AG09319 (cell line): ENCODE results near the gene GCA.

Experiments used
- DNase-seq: peaks from one replicate; pipeline ENCODE4 v3.0.0-alpha.2; 2010; ENCODE audit warnings: low read depth; ENCODE audit errors: extremely low read depth
- TF ChIP-seq, protein P1 (sequence below): IDR thresholded peaks from 2 replicates; pipeline ENCODE4 v1.5.1; 2011; ENCODE audit warnings: low read depth, mild to moderate bottlenecking, inconsistent platforms, low read length, moderate library complexity

Gene GCA

DNA sequence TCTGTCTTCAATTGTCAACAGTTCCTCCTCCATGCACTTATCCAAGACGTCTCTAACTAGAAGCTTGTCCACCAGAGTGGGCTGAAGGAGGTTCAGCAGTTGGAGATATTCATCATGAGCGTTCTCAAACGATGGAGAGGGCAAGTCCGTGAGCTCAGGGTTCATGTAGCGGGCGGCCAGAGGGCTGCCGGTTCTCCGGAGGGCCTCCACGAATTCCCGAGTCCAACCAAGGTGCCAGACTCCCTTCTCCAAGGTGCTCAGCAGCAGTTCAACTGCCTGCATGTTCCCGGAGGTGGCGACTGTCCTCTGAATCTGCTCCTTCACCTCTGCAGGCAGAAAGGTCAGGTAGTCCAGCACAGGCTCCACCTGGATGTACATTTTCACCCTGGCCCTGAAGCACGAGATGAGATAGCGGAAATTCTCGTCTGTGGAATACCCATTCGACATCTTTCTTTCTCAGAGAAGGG is 26.0 kb upstream of the GCA start:
- DNase-seq, result no peak
- TF ChIP-seq, protein P1, sequence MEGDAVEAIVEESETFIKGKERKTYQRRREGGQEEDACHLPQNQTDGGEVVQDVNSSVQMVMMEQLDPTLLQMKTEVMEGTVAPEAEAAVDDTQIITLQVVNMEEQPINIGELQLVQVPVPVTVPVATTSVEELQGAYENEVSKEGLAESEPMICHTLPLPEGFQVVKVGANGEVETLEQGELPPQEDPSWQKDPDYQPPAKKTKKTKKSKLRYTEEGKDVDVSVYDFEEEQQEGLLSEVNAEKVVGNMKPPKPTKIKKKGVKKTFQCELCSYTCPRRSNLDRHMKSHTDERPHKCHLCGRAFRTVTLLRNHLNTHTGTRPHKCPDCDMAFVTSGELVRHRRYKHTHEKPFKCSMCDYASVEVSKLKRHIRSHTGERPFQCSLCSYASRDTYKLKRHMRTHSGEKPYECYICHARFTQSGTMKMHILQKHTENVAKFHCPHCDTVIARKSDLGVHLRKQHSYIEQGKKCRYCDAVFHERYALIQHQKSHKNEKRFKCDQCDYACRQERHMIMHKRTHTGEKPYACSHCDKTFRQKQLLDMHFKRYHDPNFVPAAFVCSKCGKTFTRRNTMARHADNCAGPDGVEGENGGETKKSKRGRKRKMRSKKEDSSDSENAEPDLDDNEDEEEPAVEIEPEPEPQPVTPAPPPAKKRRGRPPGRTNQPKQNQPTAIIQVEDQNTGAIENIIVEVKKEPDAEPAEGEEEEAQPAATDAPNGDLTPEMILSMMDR, result no peak

DNA sequence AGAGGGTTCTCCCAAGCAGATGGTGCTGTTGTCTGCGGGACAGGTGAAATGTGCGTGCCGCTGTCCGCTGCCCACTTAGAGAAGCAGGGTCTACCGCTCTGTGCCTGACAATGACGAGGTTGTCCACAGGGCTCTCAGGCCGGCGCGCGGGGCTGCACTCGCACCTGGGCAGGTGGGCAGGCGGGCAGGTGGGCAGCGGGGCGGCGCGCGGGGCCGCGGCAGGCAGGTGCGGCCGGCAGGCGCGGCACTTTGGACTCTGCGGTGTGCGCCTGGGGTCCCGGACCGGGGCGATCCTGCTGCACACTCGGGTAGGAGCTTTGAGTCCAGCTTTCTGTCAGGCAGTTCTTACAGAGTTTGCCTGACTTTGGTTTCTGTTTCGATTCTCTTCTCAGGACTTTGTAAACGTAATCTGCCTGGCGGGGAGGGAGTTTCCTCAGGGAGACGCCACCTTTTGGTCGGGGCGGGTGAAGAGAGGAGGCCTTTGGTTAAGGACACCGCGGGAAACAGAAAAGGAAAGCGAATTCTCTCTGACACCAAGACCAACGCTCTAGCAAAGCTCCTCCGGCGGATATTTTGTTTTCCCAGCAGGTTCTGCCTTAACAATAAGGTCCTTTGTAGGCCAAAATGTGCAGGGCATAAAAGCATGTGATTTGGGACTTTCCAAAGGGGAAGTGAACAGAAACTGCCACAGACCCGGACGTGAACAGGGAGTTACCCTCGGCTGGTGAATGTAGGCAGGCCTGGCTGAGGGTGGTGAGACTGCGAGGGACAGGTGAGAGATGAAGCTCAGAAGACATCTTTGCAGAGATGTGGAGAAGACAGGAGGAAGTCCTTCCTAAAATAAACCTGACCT is 25.4 kb upstream of the GCA start, which contains the start of gene IFIH1:
Gene IFIH1, minus strand, starts transcription at position 357 of the 853 bp plus-strand sequence. CDS start 377 bp downstream, outside the sequence.
- TF ChIP-seq, protein P1, result peak; percentile 53
- DNase-seq, result peak; percentile 65

DNA sequence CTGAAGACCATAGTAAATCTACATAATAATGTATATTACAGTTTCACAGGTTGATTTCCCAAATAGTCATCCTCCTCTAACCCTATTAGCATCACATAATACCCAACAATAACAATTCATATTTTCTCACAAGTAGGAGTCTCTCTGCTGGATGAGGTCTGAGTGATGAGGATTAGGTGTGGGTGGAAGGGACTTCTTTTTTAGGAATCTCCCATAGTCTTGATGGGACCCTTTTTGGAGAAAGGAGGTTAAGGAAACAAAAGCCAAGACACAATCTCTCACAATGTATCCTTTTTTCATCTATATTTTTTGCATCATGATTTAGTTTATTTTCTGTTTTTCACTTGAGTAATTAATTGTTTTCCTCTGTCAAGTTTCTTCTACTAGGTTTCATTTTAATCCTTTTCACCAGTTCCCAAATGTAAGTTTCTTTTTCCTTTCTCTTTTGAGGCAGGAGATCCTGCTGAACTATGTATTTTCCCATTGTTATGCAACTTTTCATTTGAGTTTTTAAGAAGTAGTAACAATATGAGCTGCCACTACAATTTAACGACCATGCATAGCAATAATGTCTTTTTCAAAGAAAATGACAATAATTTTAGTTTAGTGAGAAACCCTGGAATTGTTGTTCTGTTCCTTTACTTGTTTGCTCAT is 22.9 kb upstream of the GCA start:
- DNase-seq, result no peak
- TF ChIP-seq, protein P1, result no peak

DNA sequence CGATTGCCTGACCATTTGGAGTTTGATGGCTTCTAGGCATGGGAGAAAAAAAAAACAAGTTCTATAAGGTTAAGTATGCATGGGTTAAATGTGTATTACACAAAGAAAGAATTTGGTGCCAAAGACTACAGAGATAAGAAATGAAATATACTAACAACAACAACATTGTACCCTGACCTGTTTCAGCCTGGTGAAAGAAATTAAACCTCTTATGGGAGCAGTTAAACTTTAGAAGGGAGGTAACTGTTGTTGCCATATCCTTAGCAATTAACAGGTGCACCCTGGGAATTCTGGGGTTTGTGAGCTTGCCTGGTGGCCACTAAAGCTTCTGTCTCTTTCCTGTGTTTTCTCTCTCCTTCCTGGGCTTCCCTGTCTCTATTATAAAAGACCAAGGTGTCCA is 19.0 kb upstream of the GCA start:
- DNase-seq, result no peak
- TF ChIP-seq, protein P1, result no peak

DNA sequence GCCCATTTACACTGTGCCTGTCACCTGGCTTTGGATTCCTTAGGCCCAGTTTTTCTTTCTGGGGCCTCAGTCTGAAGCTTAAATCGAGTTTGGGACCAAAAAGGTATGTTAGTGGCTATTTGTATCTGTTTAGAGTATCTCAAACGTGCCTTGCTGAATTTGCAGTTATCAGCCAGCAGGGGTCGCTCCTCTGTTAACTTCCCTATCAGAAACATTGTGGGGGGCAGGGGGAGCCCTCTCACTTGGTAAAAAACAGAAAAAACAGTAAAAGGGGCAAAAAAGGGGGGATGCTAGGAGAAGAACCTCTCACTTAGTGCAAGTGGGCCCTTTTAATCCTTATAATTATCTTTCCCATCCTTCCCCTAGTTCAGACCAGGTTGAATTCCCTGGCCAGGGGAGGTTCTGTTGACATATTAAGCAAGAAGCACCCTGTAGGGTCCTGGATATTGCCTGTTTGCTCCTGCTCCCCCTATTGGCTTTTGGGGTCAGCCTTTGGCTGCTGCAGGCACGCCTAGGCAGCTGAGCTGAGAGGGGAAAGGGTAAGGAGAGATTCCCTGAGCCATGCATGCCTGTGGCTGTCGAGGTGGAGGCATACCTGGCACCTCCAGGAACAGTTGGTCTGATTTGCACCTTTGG is 16.7 kb upstream of the GCA start:
- no peak for DNase-seq
- TF ChIP-seq, protein P1, result peak; percentile 40

DNA sequence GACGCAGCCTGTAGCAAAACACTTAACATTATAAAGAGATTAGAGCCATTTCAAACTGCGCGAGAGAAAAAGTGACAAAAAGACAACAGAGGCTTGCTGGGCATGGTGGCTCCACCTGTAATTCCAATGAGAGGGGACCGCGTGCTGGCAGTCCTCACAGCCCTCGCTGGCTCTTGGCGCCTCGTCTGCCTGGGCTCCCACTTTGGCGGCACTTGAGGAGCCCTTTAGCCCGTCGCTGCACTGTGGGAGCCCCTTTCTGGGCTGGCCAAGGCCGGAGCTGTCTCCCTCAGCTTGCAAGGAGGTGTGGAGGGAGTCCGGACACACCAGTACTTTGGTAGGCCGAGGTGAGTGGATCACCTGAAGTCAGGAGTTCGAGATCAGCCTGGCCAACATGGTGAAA is 16.1 kb upstream of the GCA start:
- no peak for DNase-seq

More for the DNA sequence above, 16.1 kb upstream of the GCA start:
- TF ChIP-seq, protein P1, result no peak
